Neural cell (in vitro differentiated cells): ENCODE results near the gene CORO2A. TPM values are rescaled to one million over a fixed set of nuclear protein-coding genes. Genes with fewer than 3 reads are reported as not detected.

Experiments used
- H2AFZ ChIP-seq: fragments of 200-600, 300-800 bp; sonication (generic), shearing (Covaris generic); 2 replicates; pipeline ENCODE4 v1.6.0; 2014; ENCODE audit warnings: low read depth, mild to moderate bottlenecking, antibody characterized with exemption, low read length, moderate library complexity
- H3F3A ChIP-seq: fragments of 200-600 bp; shearing (Covaris generic); 2 replicates; pipeline ENCODE4 v1.6.1; 2016; ENCODE audit warnings: mild to moderate bottlenecking, moderate library complexity, mixed read lengths, antibody characterized with exemption, low read length; ENCODE audit not compliant: insufficient read depth, poor library complexity, severe bottlenecking
- H3K27ac ChIP-seq: fragments of 200-600, 300-800 bp; sonication (generic), shearing (Covaris generic); 2 replicates; pipeline ENCODE4 v1.5.1; 2014; ENCODE audit warnings: mild to moderate bottlenecking, low read length, moderate library complexity
- H3K27me3 ChIP-seq: fragments of 300-800, 200-600 bp; sonication (generic), shearing (Covaris generic); 2 replicates; pipeline ENCODE4 v1.6.0; 2014; ENCODE audit warnings: mild to moderate bottlenecking, low read depth, low read length, moderate library complexity; ENCODE audit not compliant: insufficient read depth
- H3K36me3 ChIP-seq: fragments of 300-800, 200-600 bp; sonication (generic), shearing (Covaris generic); 2 replicates; pipeline ENCODE4 v1.5.1; 2014; ENCODE audit warnings: mild to moderate bottlenecking, antibody characterized with exemption, low read length, moderate library complexity; ENCODE audit not compliant: insufficient read depth
- H3K4me2 ChIP-seq: fragments of 300-800, 200-600 bp; sonication (generic), shearing (Covaris generic); 2 replicates; pipeline ENCODE4 v1.6.0; 2014; ENCODE audit warnings: mild to moderate bottlenecking, low read length
- H3K4me3 ChIP-seq: fragments of 300-800, 200-600 bp; sonication (generic), shearing (Covaris generic); 2 replicates; pipeline ENCODE4 v1.5.1; 2014; ENCODE audit warnings: mild to moderate bottlenecking, low read length, moderate library complexity
- H3K79me2 ChIP-seq: fragments of 200-600 bp; shearing (Covaris generic); replicated peaks from 2 replicates; pipeline ENCODE4 v1.6.0; 2014; ENCODE audit warnings: mild to moderate bottlenecking, low read length, moderate library complexity; ENCODE audit not compliant: insufficient read depth
- H3K9ac ChIP-seq: fragments of 300-800, 200-600 bp; sonication (generic), shearing (Covaris generic); 2 replicates; pipeline ENCODE4 v1.6.1; 2016; ENCODE audit warnings: mild to moderate bottlenecking, low read length, mixed read lengths
- H3K9me2 ChIP-seq: fragments of 200-600 bp; shearing (Covaris generic); 2 replicates; pipeline ENCODE4 v1.6.1; 2016; ENCODE audit warnings: mild to moderate bottlenecking, low read length, mixed read lengths; ENCODE audit not compliant: insufficient read depth
- H3K9me3 ChIP-seq: fragments of 200-600, 300-800 bp; sonication (generic), shearing (Covaris generic); 2 replicates; pipeline ENCODE4 v1.6.1; 2016; ENCODE audit warnings: mild to moderate bottlenecking, mixed run types, low read length, moderate library complexity, mixed read lengths
- H4K20me1 ChIP-seq: fragments of 200-600 bp; shearing (Covaris generic); 2 replicates; pipeline ENCODE4 v1.6.1; 2016; ENCODE audit warnings: mild to moderate bottlenecking, mixed run types; ENCODE audit not compliant: insufficient read depth
- EP300 ChIP-seq: fragments of 450-650 bp; conservative IDR thresholded peaks from 2 replicates; pipeline ENCODE4 v1.6.1; 2014; ENCODE audit warnings: antibody characterized with exemption, mild to moderate bottlenecking, moderate library complexity; ENCODE audit not compliant: poor library complexity, severe bottlenecking
- EZH2 ChIP-seq: fragments of 200-600, 300-800 bp; shearing (Covaris generic), sonication (generic); IDR thresholded peaks from 2 replicates; pipeline ENCODE4 v1.6.1; 2014; ENCODE audit warnings: antibody characterized with exemption, low read length, borderline replicate concordance, mild to moderate bottlenecking; ENCODE audit not compliant: insufficient read depth, poor library complexity, severe bottlenecking
- MXI1 ChIP-seq: fragments of 450-650 bp; conservative IDR thresholded peaks from 2 replicates; pipeline ENCODE4 v1.6.1; 2014; ENCODE audit warnings: antibody characterized with exemption, mild to moderate bottlenecking; ENCODE audit not compliant: poor library complexity, severe bottlenecking
- POLR2AphosphoS5 ChIP-seq: IDR thresholded peaks from 2 replicates; pipeline ENCODE4 v1.6.1; 2012
- RAD21 ChIP-seq: fragments of 450-650 bp; conservative IDR thresholded peaks from 2 replicates; pipeline ENCODE4 v1.6.1; 2014; ENCODE audit warnings: antibody characterized with exemption, mild to moderate bottlenecking, moderate library complexity
- SMC3 ChIP-seq: fragments of 450-650 bp; conservative IDR thresholded peaks from 2 replicates; pipeline ENCODE4 v1.6.1; 2014; ENCODE audit warnings: antibody characterized with exemption, mild to moderate bottlenecking, moderate library complexity; ENCODE audit not compliant: poor library complexity
- TAF1 ChIP-seq: IDR thresholded peaks from 2 replicates; pipeline ENCODE4 v1.6.1; 2012; ENCODE audit warnings: low read depth
- polyA plus RNA-seq: library from polyadenylated mRNA; depleted of rRNA; stranded (reverse); fragments of >200 nt; gene quantifications from 2 replicates; pipeline ENCODE4 v1.2.3, GENCODE V29; 2014
- TF ChIP-seq, protein P1 (sequence below): IDR thresholded peaks from 2 replicates; pipeline ENCODE4 v1.6.1; 2012; ENCODE audit warnings: borderline replicate concordance
- TF ChIP-seq, protein P2 (sequence below): fragments of 450-650 bp; IDR thresholded peaks from 2 replicates; pipeline ENCODE4 v1.5.1; 2014; ENCODE audit warnings: antibody characterized with exemption, mild to moderate bottlenecking, moderate library complexity; ENCODE audit not compliant: poor library complexity, severe bottlenecking

The CORO2A gene
- polyA plus RNA-seq, 1 donor from 2014 or later: 1.9 TPM

DNA sequence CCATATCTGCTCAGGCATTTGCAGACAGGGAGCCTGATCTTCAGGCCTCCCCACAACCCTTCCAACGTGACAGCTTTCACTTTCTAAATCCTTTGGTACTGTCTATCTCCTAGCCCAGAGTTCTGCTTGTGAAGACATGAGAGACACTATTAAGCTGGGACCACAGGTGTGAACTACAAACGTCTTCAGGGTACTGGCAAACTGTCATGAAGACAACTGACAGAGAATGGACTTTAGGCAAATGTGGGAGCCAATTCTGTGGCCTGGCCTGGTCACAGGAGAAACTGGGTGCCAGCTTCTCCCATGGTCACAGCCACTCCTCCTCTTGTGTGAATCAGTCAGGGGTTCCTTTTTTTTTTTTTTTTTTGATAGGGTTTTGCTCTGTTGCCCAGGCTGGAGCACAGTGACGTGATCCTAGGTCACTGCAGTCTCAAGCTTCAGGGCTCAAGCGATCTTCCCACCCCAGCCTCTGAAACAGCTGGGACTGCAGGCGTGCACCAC is 83.9 kb downstream of the CORO2A start:
- no peak overlapping the region for H3K27ac ChIP-seq
- no peak overlapping the region for H3K9ac ChIP-seq
- H3F3A ChIP-seq: no peaks in the 10 kb centered on the region
- H3K27me3 ChIP-seq: no peaks in the 10 kb centered on the region
- no peak for TF ChIP-seq EZH2
- no peak for TF ChIP-seq EP300
- TF ChIP-seq, protein P1, sequence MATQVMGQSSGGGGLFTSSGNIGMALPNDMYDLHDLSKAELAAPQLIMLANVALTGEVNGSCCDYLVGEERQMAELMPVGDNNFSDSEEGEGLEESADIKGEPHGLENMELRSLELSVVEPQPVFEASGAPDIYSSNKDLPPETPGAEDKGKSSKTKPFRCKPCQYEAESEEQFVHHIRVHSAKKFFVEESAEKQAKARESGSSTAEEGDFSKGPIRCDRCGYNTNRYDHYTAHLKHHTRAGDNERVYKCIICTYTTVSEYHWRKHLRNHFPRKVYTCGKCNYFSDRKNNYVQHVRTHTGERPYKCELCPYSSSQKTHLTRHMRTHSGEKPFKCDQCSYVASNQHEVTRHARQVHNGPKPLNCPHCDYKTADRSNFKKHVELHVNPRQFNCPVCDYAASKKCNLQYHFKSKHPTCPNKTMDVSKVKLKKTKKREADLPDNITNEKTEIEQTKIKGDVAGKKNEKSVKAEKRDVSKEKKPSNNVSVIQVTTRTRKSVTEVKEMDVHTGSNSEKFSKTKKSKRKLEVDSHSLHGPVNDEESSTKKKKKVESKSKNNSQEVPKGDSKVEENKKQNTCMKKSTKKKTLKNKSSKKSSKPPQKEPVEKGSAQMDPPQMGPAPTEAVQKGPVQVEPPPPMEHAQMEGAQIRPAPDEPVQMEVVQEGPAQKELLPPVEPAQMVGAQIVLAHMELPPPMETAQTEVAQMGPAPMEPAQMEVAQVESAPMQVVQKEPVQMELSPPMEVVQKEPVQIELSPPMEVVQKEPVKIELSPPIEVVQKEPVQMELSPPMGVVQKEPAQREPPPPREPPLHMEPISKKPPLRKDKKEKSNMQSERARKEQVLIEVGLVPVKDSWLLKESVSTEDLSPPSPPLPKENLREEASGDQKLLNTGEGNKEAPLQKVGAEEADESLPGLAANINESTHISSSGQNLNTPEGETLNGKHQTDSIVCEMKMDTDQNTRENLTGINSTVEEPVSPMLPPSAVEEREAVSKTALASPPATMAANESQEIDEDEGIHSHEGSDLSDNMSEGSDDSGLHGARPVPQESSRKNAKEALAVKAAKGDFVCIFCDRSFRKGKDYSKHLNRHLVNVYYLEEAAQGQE: no peak
- no peak for TF ChIP-seq SMC3
- no peak for TF ChIP-seq TAF1
- no peak for TF ChIP-seq RAD21
- no peak for TF ChIP-seq POLR2AphosphoS5
- TF ChIP-seq MXI1: no peak
- TF ChIP-seq, protein P2, sequence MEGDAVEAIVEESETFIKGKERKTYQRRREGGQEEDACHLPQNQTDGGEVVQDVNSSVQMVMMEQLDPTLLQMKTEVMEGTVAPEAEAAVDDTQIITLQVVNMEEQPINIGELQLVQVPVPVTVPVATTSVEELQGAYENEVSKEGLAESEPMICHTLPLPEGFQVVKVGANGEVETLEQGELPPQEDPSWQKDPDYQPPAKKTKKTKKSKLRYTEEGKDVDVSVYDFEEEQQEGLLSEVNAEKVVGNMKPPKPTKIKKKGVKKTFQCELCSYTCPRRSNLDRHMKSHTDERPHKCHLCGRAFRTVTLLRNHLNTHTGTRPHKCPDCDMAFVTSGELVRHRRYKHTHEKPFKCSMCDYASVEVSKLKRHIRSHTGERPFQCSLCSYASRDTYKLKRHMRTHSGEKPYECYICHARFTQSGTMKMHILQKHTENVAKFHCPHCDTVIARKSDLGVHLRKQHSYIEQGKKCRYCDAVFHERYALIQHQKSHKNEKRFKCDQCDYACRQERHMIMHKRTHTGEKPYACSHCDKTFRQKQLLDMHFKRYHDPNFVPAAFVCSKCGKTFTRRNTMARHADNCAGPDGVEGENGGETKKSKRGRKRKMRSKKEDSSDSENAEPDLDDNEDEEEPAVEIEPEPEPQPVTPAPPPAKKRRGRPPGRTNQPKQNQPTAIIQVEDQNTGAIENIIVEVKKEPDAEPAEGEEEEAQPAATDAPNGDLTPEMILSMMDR: no peak
- H3K4me3 ChIP-seq: no peak overlapping the region
- H2AFZ ChIP-seq: no peak overlapping the region
- no peaks in the 10 kb centered on the region for H3K9me2 ChIP-seq
- no peak overlapping the region for H3K4me2 ChIP-seq
- H3K79me2 ChIP-seq: no peaks in the 10 kb centered on the region
- no peaks in the 10 kb centered on the region for H3K9me3 ChIP-seq
- no peaks in the 10 kb centered on the region for H3K36me3 ChIP-seq
- H4K20me1 ChIP-seq: no peaks in the 10 kb centered on the region

DNA sequence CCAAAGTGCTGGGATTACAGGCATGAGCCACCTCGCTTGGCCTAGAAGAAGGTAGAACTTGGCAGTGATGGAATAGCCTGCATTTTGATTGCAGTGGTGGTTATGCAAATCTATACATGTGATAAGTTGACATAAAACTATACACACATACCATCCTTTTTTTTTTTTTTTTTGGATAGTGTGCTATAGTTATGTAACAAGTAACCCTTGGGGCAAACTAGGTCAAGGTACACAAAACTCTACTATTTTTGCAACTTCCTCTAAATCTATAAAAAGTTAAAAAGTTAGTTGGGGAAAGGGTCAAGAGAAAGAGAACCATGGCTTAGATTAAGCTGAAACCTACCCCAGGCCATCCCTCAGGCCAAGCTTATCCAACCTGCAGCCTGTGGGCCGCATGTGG is 84.5 kb downstream of the CORO2A start:
- Histone ChIP-seq H3K27me3 (no peaks in the 10 kb centered on the region), H3K4me2 (no peak overlapping the region), H3K36me3 (no peaks in the 10 kb centered on the region), H3K9ac (no peak overlapping the region), H3K27ac (no peak overlapping the region), H3F3A (no peaks in the 10 kb centered on the region), H2AFZ (no peak overlapping the region), H4K20me1 (no peaks in the 10 kb centered on the region), H3K9me2 (no peaks in the 10 kb centered on the region), H3K4me3 (no peak overlapping the region), H3K79me2 (no peaks in the 10 kb centered on the region), H3K9me3 (no peaks in the 10 kb centered on the region)
- no peak for TF ChIP-seq EP300
- TF ChIP-seq TAF1: no peak
- TF ChIP-seq EZH2: no peak
- no peak for TF ChIP-seq MXI1
- TF ChIP-seq POLR2AphosphoS5: no peak
- TF ChIP-seq, protein P2: no peak
- TF ChIP-seq SMC3: no peak
- TF ChIP-seq RAD21: no peak
- TF ChIP-seq, protein P1: no peak
